Measurements from ENCODE around the gene TECTA.

Gene TECTA

DNA sequence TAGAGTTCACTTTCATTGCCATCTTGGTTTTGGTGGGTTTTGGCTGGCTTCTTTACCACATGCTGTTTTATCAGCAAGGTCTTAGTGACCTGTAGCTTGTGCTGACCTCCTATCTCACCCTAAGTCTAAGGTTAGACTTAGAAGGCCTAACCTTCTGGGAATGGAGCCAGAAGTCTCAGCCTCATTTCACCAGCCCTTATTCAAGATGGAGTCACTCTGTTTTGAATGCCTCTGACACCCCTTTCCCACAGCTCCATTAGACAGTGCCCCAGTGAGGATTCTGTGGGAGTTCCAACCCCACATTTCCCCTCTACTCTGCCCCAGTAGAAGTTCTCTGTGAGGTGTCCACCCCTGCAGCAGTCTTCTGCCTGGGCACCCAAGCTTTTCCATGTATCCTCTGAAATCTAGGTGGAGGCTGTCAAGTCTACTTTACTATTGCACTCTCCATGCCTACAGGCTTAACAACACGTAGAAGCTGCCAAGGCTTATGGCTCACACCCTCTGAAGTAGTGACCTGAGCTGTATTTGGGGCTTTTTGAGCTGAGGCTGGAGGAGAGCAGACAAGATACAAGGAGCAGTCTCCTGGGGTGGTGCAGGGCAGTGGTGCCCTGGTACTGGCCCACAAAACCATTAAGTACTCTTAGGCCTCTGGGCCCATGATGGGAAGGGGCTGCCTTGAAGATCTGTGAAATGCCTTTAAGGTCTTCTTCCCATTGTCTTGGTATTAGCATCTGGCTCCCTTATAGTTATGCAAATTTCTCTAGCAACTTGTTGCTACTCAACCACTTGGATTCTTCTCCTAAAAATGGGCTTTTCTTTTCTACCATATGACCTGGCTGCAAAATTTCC lies 125.6 kb downstream of the TECTA start:
- TF ChIP-seq, protein P1, sequence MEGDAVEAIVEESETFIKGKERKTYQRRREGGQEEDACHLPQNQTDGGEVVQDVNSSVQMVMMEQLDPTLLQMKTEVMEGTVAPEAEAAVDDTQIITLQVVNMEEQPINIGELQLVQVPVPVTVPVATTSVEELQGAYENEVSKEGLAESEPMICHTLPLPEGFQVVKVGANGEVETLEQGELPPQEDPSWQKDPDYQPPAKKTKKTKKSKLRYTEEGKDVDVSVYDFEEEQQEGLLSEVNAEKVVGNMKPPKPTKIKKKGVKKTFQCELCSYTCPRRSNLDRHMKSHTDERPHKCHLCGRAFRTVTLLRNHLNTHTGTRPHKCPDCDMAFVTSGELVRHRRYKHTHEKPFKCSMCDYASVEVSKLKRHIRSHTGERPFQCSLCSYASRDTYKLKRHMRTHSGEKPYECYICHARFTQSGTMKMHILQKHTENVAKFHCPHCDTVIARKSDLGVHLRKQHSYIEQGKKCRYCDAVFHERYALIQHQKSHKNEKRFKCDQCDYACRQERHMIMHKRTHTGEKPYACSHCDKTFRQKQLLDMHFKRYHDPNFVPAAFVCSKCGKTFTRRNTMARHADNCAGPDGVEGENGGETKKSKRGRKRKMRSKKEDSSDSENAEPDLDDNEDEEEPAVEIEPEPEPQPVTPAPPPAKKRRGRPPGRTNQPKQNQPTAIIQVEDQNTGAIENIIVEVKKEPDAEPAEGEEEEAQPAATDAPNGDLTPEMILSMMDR (conservative IDR thresholded peaks at IDR 0.05), result no peak
- no peak overlapping the region for H3K27ac ChIP-seq

DNA sequence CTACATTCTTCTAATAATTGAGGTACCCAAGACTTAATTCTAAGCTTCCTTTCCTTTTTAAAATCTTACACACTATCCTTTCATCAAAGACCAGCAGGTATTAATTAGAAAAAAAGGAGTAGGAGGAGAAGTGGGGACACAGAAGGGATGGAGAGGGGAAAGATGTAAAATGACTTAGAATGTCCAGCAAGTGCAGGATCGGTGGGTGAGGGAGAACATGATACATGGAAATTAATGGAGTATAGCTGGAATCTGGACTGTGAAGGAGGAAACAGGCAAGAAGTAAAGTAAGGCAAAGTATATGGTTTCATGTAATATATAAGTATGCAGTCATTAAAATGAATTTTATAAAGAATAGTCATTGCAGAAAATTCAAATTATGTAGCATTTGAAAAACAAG lies 127.8 kb downstream of the TECTA start:
- TF ChIP-seq, protein P1 (conservative IDR thresholded peaks at IDR 0.05), result no peak
- H3K27ac ChIP-seq, result no peak overlapping the region

DNA sequence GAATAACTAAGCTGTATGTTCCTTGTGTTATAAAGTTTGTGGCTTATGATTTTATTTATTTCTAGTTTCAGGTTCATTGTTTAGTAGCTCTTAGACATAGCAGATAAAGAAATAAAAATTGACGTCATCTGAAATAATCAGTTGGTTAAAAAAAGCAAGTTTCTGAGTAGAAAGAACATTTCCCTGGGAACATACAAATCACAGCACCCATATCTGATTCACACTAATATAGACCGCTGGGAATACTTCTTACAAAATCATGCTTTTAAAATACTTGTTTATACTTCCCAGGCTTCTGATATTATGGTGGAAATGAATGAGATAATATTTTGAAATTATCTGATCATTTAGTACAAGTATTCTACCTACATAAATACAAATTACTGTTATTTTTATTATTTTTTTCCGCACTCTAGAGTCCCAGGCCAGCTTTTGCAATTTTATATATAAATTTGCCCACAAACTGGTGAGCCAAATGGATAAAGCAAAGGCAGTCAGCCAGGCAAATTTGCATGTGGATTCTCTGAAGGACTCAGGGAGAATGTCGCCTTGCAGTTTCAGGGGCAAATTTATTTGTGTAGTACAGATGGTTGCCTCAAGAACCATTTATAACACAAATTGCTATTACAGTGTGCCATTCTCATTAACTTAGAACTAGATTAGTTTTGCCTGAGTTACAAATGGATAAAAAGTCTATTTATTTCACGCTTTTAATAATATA lies 128.6 kb downstream of the TECTA start:
- H3K27ac ChIP-seq, result no peak overlapping the region
- TF ChIP-seq, protein P1 (conservative IDR thresholded peaks at IDR 0.05), result no peak

DNA sequence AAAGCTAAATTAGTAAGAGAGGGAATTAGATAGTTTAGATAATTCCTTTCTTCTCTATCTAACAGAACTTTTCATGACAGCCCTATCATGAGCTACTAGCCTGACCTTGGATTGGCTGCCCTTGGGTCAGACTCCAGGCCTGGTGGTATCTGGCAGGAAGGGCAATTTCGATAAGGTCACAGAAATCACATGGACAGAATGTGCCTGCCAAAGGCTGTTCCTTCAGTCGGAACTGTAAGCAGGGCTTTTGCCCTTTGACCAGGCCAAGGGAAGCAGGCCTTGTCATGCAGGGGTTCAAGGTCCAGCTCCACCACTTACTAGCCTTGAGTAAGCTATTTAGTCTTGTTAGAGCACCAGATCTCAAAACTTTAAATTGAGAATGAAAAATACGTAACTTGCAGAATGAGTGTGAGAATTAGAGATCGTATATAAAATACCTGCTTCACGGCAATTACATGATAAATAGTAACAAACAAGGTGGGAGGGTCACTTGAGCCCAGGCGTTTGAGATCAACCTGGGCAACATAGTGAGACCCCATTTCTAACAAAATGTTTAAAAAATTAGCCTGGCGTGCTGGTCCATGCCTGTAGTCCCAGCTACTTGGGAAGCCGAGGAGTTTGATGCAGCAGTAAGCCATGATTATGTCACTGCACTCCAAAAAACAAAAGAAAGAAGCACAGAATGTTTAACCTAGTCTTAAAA lies 130.7 kb downstream of the TECTA start:
- TF ChIP-seq, protein P1 (conservative IDR thresholded peaks at IDR 0.05), result no peak
- no peak overlapping the region for H3K27ac ChIP-seq

DNA sequence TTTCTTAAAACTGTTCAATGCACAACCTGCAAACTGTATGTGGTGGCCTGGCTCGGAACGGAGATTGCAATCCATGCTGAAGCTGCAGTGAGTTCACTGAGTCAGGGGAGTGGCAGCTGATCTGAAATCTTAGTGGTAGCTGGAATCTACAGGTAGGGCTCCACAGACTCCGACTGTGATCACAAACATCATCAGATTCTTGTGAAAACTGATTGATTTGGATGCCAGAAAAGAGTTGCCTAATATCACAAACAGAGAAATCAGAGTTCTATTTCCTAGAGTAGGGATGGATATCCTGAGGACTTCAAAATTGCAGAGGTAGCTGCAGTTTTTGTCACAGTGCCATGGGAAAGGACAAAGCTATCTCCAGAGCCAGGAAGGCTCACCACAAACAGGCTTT lies 134.0 kb downstream of the TECTA start:
- H3K27ac ChIP-seq, result peak overlapping the region; percentile 96; the same call in 1 of the 2 replicates
- TF ChIP-seq, protein P1 (conservative IDR thresholded peaks at IDR 0.05), result no peak

DNA sequence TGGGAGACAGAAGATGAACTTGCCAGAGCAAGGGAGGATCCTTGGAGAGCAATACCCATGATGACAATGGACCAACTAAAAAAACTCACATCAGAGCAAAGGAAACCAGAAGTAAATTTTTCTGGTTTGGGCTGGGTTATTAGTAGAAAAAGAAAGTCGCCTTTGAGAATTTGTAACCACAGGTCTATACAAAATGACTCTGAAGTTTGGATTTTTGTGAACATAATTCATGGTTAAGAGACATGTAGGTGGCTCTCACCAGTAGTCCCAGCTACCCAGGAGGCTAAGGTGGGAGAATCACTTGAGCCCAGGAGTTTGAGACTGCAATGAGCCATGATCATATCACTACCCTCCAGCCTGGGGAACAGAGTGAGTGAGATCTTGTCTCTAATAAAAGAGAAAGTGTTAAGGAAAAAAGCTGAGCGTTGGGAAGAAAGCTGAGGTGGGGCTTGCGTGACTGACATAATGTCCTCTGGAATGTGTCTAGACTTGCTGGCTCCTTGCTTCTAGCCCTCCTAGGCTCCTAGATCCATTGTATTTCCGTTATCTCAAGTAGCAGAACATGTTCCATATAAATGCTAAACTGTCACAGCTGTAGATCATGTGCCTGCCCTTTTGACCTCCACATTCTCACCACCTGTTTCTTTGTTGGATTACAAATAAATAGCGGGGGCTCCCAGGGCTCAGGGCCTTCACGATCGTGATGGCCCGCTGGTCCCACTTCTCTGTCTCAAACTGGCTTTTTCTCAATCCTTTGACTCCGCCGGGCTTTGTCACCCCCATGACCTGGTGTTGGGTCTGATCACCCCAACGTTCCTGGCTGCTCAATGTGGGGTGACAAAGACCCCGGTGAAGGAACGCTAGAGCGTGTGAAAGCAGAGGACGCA lies 135.3 kb downstream of the TECTA start:
- H3K27ac ChIP-seq, result peak overlapping the region; percentile 96
- TF ChIP-seq, protein P1 (conservative IDR thresholded peaks at IDR 0.05), result no peak

DNA sequence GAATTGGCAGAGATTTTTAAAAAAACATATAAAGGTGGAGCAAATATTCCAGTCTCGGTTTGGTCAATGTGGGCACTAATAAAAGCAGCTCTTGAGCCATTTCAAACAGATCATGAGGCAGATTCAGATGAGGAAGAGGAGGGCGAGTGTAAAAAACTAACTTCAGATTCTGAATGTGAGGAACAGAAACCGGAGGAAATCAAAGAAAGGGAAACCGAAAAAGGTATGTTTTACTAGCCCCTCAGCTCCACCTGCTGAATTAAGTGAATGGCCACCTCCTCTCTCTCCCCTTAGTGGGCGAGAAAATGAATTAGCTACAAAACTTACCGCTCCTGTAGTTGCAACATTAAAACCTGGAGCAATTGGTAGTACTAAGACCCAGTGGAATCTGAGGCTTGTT lies 136.2 kb downstream of the TECTA start:
- peak overlapping the region; percentile 96 for H3K27ac ChIP-seq
